C4-2B (cell line): ENCODE measurements around the gene IGSF23.

Experiments
- ZFX ChIP-seq: fragments of 450-650 bp; IDR thresholded peaks from 2 replicates; pipeline ENCODE4 v1.6.1; 2017
- TF ChIP-seq, protein P1 (sequence below): fragments of 450-650 bp; conservative IDR thresholded peaks from 2 replicates; pipeline ENCODE4 v1.5.1; 2017; ENCODE audit warnings: mild to moderate bottlenecking

DNA sequence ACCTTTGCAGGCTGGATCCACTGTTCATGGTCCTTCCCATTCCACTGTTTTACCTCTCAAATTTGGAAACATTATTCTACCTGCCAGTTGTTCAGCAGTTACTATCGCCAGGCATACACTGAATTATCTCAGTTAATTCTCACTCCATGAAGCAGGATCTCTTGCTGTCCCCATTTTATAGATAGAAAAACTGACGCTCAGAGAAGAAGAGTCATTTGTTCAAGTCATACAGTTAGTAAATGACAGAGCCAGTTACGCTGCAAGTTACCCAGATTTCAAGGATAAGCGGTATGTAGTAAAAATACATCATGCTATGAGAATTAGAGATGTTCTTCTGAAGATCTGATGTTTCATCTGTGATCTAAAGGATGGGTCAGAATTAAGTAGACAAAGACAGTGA, 40.2 kb upstream of the IGSF23 start:
- TF ChIP-seq, protein P1, sequence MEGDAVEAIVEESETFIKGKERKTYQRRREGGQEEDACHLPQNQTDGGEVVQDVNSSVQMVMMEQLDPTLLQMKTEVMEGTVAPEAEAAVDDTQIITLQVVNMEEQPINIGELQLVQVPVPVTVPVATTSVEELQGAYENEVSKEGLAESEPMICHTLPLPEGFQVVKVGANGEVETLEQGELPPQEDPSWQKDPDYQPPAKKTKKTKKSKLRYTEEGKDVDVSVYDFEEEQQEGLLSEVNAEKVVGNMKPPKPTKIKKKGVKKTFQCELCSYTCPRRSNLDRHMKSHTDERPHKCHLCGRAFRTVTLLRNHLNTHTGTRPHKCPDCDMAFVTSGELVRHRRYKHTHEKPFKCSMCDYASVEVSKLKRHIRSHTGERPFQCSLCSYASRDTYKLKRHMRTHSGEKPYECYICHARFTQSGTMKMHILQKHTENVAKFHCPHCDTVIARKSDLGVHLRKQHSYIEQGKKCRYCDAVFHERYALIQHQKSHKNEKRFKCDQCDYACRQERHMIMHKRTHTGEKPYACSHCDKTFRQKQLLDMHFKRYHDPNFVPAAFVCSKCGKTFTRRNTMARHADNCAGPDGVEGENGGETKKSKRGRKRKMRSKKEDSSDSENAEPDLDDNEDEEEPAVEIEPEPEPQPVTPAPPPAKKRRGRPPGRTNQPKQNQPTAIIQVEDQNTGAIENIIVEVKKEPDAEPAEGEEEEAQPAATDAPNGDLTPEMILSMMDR, result no peak
- TF ChIP-seq ZFX, result no peak
